K562 (cell line): ENCODE results near the gene MAD1L1. TPM values are rescaled to one million over a fixed set of nuclear protein-coding genes. Genes with fewer than 3 reads are reported as not detected.
A peak's percentile ranks its signal among the peaks of the same experiment; 100 is the strongest.

ENCODE experiments used
- CHD7 ChIP-seq: fragments of 200-600 bp; sonication (generic); IDR thresholded peaks from one replicate; pipeline ENCODE4 v1.6.1; 2012; ENCODE audit warnings: mild to moderate bottlenecking, low read depth, low read length, inconsistent platforms
- DIDO1 ChIP-seq: fragments of 450-650 bp; IDR thresholded peaks from 2 replicates; pipeline ENCODE4 v1.6.1; 2016; ENCODE audit warnings: low read depth, missing biosample characterization, missing genetic modification characterization
- ETV6 ChIP-seq, 3 experiments: fragments of 150-350 bp in 1 of 3; sonication (generic) in 1 of 3; formaldehyde crosslinking in 1 of 3; IDR thresholded peaks; 2 replicates each; pipeline versions ENCODE4 v1.6.1 to v1.8.0; 2014 to 2022; ENCODE audit warnings: borderline replicate concordance in 2 of 3, low read depth in 2 of 3, antibody characterized with exemption in 1 of 3, low read length in 1 of 3, mild to moderate bottlenecking in 1 of 3, missing genetic modification reagents in 1 of 3
- FOXJ2 ChIP-seq: fragments of 200-800 bp; sonication (Bioruptor generic); IDR thresholded peaks from 2 replicates; pipeline ENCODE4 v1.6.1; 2016; ENCODE audit warnings: missing genetic modification characterization, missing compliant biosample characterization
- HIVEP1 ChIP-seq: fragments of 250-450 bp; sonication (Bioruptor Pico); IDR thresholded peaks from 2 replicates; pipeline ENCODE4 v1.4.0; 2020; ENCODE audit warnings: mild to moderate bottlenecking
- HOXB6 ChIP-seq: fragments of 250-450 bp; sonication (Bioruptor Pico); IDR thresholded peaks from 2 replicates; pipeline ENCODE4 v1.5.1; 2022; ENCODE audit warnings: mild to moderate bottlenecking, borderline replicate concordance
- JUN ChIP-seq, 2 experiments: sonication (generic) in 1 of 2; formaldehyde crosslinking in 1 of 2; IDR thresholded peaks; 2 replicates each; pipeline versions ENCODE4 v1.6.1 to v1.8.0; 2012 to 2022; ENCODE audit warnings: borderline replicate concordance in 2 of 2, mild to moderate bottlenecking in 2 of 2, improper control_type of control experiment in 1 of 2, low read depth in 1 of 2, low read length in 1 of 2, missing genetic modification reagents in 1 of 2
- MYC ChIP-seq, 2 experiments: fragments of 250-450 bp in 1 of 2; sonication (Bioruptor Pico) in 1 of 2; IDR thresholded peaks; 2 replicates each; pipeline versions ENCODE4 v1.5.1 to v1.6.1; 2012 to 2021; ENCODE audit warnings: low read depth in 2 of 2, borderline replicate concordance in 1 of 2, improper control_type of control experiment in 1 of 2, low read length in 1 of 2, mild to moderate bottlenecking in 1 of 2, moderate library complexity in 1 of 2
- NEUROD1 ChIP-seq: fragments of 150-350 bp; IDR thresholded peaks from 2 replicates; pipeline ENCODE4 v1.6.1; 2014; ENCODE audit warnings: borderline replicate concordance, low read length, low read depth; ENCODE audit not compliant: partially characterized antibody
- PHF8 ChIP-seq: fragments of 200-600 bp; sonication (generic); IDR thresholded peaks from 2 replicates; pipeline ENCODE4 v1.6.1; 2012; ENCODE audit warnings: mixed run types, mild to moderate bottlenecking, inconsistent platforms, low read length, moderate library complexity, borderline replicate concordance
- USF1 ChIP-seq: sonication (generic); formaldehyde crosslinking; IDR thresholded peaks from 2 replicates; pipeline ENCODE4 v1.9.0; 2022; ENCODE audit warnings: mild to moderate bottlenecking, missing genetic modification reagents
- ZNF699 ChIP-seq: fragments of 250-450 bp; sonication (Bioruptor Pico); IDR thresholded peaks from 2 replicates; pipeline ENCODE4 v1.8.0; 2021; ENCODE audit warnings: mild to moderate bottlenecking, moderate library complexity; ENCODE audit not compliant: insufficient replicate concordance
- polyA plus RNA-seq, 8 experiments: library from polyadenylated mRNA; depleted of rRNA in 4 of 8; stranded (reverse) in 5 of 8; unstranded in 3 of 8; fragments of >200 nt; fragmentation: Nextera tagmentation in 2 of 8; fragmentation: Illumina TruSeq in 1 of 8; extraction: Ambion mirVana in 2 of 8; extraction: Trizol in 1 of 8; gene quantifications; 2 replicates each; pipeline versions ENCODE4 v1.2.1 to v1.2.3, GENCODE V29; 2011 to 2014; ENCODE audit warnings: inconsistent platforms in 1 of 8, missing spikeins in 1 of 8
- total RNA-seq, 7 experiments: library from RNA; depleted of rRNA in 6 of 7; stranded (reverse); fragments of >200 nt in 6 of 7; fragmentation: Illumina TruSeq in 2 of 7; extraction: Trizol in 2 of 7; gene quantifications; 2 replicates each; pipeline versions ENCODE4 v1.2.1 to v1.2.3, GENCODE V29; 2011 to 2021; ENCODE audit warnings: low replicate concordance in 1 of 7

MAD1L1 gene
- total and polyA plus RNA-seq, 9 of the 15 experiments (the other 6 are each of a cell fraction or from before 2014, with no cell fraction given) = 1.7 to 89.7 (median 18.0) TPM

GRCh38 chr7:1853986-1854865 is 378.5 kb downstream of the MAD1L1 start (continued):
- TF ChIP-seq CHD7 (no peak), ZNF699 (CRISPR knock-in tag) (no peak), HIVEP1 (CRISPR knock-in tag) (no peak), ETV6 (IDR thresholded peaks at IDR 0.05; ENCODE audit: borderline replicate concordance in 1 of 2, low read depth in 2 of 2, low read length in 1 of 2) (no peak), ETV6 (CRISPR knock-in tag; IDR thresholded peaks at IDR 0.05; ENCODE audit: borderline replicate concordance) (no peak), PHF8 (no peak), DIDO1 (tag) (no peak), HOXB6 (CRISPR knock-in tag) (no peak), NEUROD1 (no peak), MYC (IDR thresholded peaks at IDR 0.05; ENCODE audit: low read depth, low read length) (0 out of 2 replicates have a peak, but pooled peaks have one; percentile 5), MYC (CRISPR knock-in tag; IDR thresholded peaks at IDR 0.05; ENCODE audit: borderline replicate concordance, low read depth) (peak; percentile 16; the same call in 1 of the 2 replicates), FOXJ2 (tag) (no peak), JUN (IDR thresholded peaks at IDR 0.05; ENCODE audit: borderline replicate concordance, low read depth, low read length) (no peak), JUN (CRISPR knock-in tag; IDR thresholded peaks at IDR 0.05; ENCODE audit: borderline replicate concordance) (no peak), USF1 (CRISPR knock-in tag) (no peak)
